ENCODE results near the gene ERFE. TPM values are rescaled to one million over a fixed set of nuclear protein-coding genes. Genes with fewer than 3 reads are reported as not detected.

ERFE gene
- total and polyA plus RNA-seq, 12 donors, result 0.10 to 0.36 (median 0.11) TPM; not detected in 9

DNA sequence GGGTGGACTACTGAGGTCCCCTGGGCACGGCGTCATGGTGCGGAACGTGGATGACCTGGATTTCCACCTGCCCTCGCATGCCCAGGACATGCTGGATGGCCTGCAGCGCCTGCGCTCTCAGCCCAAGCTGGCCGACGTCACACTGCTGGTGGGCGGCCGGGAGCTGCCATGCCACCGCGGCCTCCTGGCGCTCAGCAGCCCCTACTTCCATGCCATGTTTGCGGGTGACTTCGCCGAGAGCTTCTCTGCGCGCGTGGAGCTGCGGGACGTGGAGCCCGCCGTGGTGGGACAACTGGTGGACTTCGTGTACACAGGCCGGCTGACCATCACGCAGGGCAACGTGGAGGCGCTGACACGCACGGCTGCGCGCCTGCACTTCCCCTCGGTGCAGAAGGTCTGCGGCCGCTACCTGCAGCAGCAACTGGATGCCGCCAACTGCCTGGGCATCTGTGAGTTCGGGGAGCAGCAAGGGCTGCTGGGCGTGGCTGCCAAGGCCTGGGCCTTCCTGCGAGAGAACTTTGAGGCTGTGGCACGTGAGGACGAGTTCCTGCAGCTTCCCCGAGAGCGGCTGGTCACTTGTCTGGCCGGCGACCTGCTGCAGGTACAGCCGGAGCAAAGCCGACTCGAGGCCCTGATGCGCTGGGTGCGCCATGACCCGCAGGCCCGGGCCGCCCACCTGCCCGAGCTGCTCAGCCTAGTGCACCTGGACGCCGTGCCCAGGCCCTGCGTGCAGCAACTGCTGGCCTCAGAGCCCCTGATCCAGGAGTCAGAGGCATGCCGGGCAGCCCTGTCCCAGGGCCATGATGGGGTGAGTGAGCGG is 17.8 kb upstream of the ERFE start:
- H3K4me3 ChIP-seq, result no peak overlapping the region
- no peaks in the 10 kb centered on the region for H3K9me3 ChIP-seq (replicated peaks in 1 of 3)
- no peaks in the 10 kb centered on the region for H3K27me3 ChIP-seq
- no peaks in the 10 kb centered on the region for H3K4me1 ChIP-seq (replicated peaks in 1 of 2)
- 90 to 95% (median 91%) methylated on average over 19 to 60 of the region's 60 CpGs for WGBS, 4 donors
- no peaks in the 10 kb centered on the region for H3K36me3 ChIP-seq (replicated peaks in 1 of 2)
- H3K27ac ChIP-seq, result no peak overlapping the region
- no peak for TF ChIP-seq POLR2A (IDR thresholded peaks at IDR 0.05)
- TF ChIP-seq CTCF (IDR thresholded peaks at IDR 0.05), result no peak
- intact Hi-C loops (cut with DNase I), result no loop called here
- DNase-seq, result no peak

- no peak for TF ChIP-seq CTCF (IDR thresholded peaks at IDR 0.05)
- no peak for TF ChIP-seq POLR2A (IDR thresholded peaks at IDR 0.05)
- Histone ChIP-seq H3K27me3 (no peaks in the 10 kb centered on the region), H3K4me3 (no peak overlapping the region), H3K9me3 (replicated peaks in 1 of 3) (no peaks in the 10 kb centered on the region), H3K27ac (no peak overlapping the region), H3K36me3 (replicated peaks in 1 of 2) (no peaks in the 10 kb centered on the region), H3K4me1 (replicated peaks in 1 of 2) (no peaks in the 10 kb centered on the region)
- WGBS, 4 donors, result 70 to 73% (median 73%) methylated on average over 3 to 10 of the region's 10 CpGs
- intact Hi-C loops (cut with DNase I), result no loop called here
- DNase-seq, result no peak
These were observed 17.0 kb upstream of the ERFE start for GRCh38 chr2:238141541-238142318.

GRCh38 chr2:238142382-238143205 is 16.2 kb upstream of the ERFE start:
- H3K27me3 ChIP-seq, result no peaks in the 10 kb centered on the region
- H3K36me3 ChIP-seq (replicated peaks in 1 of 2), result no peaks in the 10 kb centered on the region
- no peak overlapping the region for H3K27ac ChIP-seq
- no peaks in the 10 kb centered on the region for H3K9me3 ChIP-seq (replicated peaks in 1 of 3)
- H3K4me3 ChIP-seq, result no peak overlapping the region
- H3K4me1 ChIP-seq (replicated peaks in 1 of 2), result no peaks in the 10 kb centered on the region
- TF ChIP-seq POLR2A (IDR thresholded peaks at IDR 0.05) (no peak), CTCF (IDR thresholded peaks at IDR 0.05) (no peak)
- no peak for DNase-seq
- intact Hi-C loops (cut with DNase I), result no loop called here
- WGBS, 4 donors, result 80 to 82% (median 81%) methylated on average over 21 to 30 of the region's 30 CpGs; no CpG with 5 or more reads in 1 of the 4 donors

Data from adrenal gland (tissue), 12 donors.